HS-5 (cell line): ENCODE measurements around the gene TMEM200A.

Experiments used
- DNase-seq: peaks from one replicate; pipeline ENCODE4 v3.0.0-alpha.2; 2012; ENCODE audit warnings: low read depth

The TMEM200A gene

DNA sequence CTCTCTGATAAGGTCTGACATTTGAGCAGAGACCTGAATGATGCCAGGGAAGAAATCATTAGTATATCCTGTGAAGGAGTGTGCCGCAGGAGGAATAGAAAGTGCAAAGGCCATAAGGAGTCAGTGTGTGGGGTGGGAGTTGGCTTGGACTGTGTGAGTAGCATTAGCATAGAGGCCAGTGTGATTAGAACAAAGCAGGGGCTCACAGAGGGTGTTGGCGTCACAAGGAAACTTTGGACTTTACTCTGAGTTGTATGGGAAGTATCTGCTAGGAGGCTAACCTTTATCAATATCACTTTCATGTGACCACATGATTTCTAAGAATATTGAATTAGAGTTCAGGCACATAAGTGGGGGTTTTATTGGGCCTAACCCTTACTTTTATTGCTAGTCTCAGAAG is 12.1 kb downstream of the TMEM200A start:
- no peak for DNase-seq

DNA sequence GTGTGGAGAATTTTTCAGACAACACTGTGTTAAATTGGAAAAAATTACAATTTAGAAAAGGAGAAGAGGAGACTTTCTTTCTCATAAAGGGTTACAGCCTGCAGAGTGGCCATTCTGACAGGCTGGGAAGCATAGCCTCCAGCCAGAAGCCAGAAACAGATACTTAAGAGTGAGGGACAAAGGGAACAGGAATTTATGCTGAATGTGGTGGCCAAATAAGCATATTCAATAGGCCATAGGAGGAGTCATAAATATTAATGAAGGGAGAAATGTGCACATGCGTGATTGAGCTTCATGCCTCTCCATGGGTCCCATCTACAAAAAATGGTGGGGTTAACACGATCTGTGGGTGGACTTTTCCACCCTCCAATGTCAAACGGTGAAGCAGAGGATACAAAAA is 13.4 kb downstream of the TMEM200A start:
- no peak for DNase-seq

GRCh38 chr6:130381012-130381411 is 15.2 kb downstream of the TMEM200A start:
- no peak for DNase-seq

GRCh38 chr6:130381459-130382380 is 15.9 kb downstream of the TMEM200A start:
- no peak for DNase-seq

DNA sequence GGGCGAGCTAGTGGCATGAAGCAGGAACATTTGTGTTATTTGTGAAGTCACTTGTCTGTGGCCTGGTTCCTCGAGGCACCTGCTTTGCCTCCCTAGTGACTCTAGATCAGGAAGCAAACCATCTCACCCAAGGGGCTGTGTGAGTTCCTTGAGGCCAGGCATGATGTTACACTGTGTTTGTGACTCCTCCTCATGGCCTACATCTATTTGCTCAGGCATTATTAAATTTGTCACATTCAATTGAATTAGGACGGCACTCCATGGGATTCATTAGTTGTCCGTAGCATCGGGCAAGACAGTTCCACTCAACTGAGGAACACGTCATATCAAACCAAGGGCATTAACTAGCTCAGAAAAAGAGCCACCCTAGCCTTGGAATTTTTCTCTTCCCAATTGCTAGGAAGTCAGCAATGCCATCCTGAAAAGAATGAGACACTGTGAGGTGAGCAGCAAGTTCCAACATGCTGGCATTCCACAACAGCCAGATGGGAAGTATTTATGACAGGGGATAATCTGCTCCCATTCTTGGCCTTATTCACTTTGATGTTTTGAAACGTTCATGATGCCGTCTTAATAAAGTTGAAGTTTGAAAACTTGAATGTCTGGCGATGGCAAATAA is 17.2 kb downstream of the TMEM200A start:
- no peak for DNase-seq

DNA sequence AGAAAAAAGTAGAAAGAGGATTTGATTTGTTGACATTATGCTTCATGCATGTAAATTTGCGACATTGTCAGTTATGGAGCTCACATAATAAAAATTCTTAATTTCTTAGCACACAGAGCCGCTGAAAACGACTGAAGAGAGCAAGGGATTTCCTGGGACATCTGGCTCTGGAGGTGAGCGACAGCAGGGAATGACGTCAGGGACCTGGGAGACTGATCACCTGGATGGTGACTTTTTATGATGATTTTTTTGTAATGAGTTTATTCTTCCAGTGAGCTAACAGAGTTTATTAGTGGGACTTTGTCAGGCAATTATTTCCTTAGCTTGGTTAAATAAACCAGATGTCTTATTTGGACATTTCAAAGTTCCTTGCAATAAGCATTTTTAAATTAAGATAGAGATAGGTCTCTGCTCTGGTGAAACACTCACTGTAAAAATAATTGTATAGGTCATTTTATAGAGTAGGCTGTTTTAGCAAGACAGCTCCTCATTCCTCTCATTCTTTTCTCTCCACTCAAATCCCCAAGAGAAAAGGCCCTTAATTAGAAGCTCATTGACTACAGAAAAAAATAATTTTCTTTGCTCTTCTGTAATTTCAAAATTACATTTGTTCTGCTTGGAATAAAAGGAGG is 19.4 kb downstream of the TMEM200A start:
- DNase-seq, result no peak

- no peak for DNase-seq
These were observed 23.3 kb downstream of the TMEM200A start for GRCh38 chr6:130389142-130389541.

GRCh38 chr6:130390890-130391289 is 25.1 kb downstream of the TMEM200A start:
- no peak for DNase-seq

- no peak for DNase-seq
These were observed 27.5 kb downstream of the TMEM200A start for GRCh38 chr6:130393306-130393705.

- DNase-seq, result no peak
These were observed 28.4 kb downstream of the TMEM200A start for GRCh38 chr6:130394246-130394645.

GRCh38 chr6:130395164-130395563 is 29.3 kb downstream of the TMEM200A start:
- DNase-seq, result no peak

DNA sequence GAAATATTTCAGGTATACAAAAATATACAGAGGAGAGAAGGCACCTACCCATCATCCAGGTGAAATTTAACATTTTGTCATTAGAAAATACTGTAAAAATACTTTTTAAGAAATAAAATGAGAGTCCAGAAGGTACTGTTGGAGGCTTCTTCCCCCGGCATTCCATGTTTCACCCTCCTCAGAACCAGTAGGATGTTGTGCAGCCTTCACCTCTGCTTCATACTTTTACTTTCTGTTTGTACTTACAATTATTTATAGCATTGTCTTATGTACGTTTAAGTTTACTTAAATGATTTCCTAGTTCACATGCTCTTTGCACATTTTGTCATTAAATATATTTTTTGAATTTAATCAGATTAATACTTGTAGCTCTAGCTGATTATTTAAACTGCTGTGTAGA is 30.9 kb downstream of the TMEM200A start:
- no peak for DNase-seq

GRCh38 chr6:130405549-130405948 is 39.7 kb downstream of the TMEM200A start:
- no peak for DNase-seq

DNA sequence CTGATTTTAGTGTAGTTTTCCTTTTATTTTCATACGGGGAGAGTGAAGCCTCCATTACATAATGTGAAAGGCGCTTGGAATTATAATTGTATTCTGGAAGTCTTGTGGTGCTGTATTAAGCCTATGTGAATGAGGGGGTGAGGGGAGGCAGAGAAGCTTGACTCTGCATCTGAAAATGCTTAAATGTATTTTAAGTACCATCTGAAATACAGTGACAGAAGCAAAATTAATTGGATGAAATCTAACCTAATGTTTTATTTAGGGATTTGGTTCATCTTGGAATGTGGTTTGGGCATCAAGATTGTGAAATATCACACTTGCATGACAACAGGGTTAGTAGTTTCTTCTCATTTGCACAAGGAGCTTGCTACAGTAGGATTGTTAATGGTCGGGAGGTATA is 41.2 kb downstream of the TMEM200A start:
- no peak for DNase-seq

- peak; percentile 36 for DNase-seq
These were observed 43.7 kb downstream of the TMEM200A start for GRCh38 chr6:130409418-130410100.

DNA sequence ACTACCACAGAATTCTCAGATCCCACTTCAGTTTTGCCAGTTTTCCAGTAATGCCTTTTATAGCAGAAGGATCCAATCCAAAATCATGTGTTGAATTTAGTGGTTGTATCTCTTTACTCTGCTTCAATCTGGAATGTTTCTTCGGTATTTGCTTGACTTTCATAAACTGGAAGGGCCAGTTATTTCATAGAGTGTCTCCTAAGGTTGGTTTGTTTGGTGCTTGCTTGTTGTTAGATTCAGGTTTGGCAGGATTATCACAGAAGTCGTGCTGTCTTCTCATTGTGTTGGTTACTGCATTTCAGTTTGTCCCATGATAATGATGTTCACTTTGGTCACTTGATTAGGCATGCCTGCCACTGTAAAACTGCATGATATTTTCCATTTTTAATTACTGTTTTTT is 45.7 kb downstream of the TMEM200A start:
- no peak for DNase-seq

DNA sequence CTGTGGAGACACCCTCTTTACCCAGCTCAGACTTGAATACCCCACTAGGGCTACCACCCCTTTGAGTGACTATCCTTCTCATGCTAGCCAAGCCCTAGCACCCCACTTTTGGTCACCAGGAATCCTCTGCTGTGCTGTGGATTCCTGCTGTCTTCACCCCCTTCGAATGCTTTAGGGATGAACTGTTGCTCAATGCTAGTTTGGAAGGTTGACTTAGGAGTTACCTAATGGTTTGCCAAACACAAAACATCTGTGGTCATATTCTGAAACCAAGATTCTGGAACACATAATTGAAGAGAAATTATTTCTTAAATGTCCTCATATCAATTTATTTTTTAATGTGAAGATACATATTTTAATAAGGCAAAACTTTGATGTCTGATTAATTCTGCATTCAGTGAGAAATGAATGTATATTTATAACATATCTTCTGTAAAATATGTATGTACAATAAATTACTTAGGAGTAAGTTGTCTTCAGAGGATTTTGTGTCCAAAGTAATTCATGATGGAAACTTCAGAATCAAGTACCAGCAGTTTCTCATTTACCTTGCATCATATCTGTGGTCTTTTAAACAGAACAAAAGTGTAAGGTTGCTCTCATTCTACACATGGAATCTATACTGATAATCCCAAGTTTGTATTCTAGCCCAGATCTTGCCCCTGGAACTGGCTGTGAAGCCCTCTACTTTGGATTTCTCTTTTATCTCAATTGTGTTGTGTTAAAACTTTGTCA is 46.9 kb downstream of the TMEM200A start:
- no peak for DNase-seq

DNA sequence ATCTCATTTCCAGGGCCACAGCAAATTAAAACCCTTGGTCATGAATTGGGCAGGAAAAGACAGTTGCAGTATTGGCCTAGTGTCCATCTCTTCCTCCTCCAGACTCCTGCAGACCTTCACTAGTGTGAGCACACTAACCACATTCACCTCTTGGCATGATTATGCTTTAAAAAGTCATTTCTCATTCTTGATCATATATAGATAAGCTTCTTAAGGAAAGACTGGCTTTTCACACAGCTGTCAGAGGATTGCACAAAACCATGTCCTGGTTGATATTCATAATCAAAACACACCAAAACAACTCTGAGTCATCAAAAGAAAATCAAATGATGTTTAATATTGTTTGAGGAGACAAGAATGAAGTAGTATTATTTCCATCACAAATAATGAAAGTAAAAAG is 52.1 kb downstream of the TMEM200A start:
- DNase-seq, result peak; percentile 39

- DNase-seq, result no peak
These were observed 55.1 kb downstream of the TMEM200A start for GRCh38 chr6:130420911-130421310.

DNA sequence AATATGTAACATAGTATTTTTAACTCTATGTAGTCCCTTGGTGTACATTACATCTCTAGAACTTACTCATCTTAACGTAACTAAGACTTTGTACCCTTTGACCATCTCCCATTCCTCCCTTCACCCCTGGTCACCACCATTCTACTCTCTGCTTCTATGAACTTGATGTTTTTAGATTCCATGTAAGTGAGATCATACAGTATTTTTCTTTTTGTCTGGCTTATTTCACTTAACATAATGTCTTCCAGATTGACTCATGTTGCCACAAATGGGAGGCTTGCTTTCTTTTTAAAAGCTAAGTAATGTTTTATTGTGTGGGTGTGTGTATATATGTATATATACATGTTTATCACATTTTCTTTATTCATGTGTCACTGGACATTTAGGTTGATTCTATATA is 55.8 kb downstream of the TMEM200A start:
- peak; percentile 76 for DNase-seq

- DNase-seq, result no peak
These were observed 57.2 kb downstream of the TMEM200A start for GRCh38 chr6:130423044-130423443.

GRCh38 chr6:130424710-130425109 is 58.9 kb downstream of the TMEM200A start:
- DNase-seq, result no peak
